Stomach (tissue), 9 donors: ENCODE results near the gene ACIN1. TPM values are rescaled to one million over a fixed set of nuclear protein-coding genes. Genes with fewer than 3 reads are reported as not detected.
A peak's percentile ranks its signal among the peaks of the same experiment; 100 is the strongest.

Source experiments
- DNase-seq, 2 donors: peaks; one replicate each; pipeline versions ENCODE4 v3.0.0 to v3.0.0-alpha.2; 2013 to 2019
- H3K27ac ChIP-seq, 5 donors: fragments of 200-600 bp in 4 of 5; sonication (generic) in 4 of 5; one replicate each; pipeline ENCODE4 v1.5.1; 2013 to 2019; ENCODE audit warnings: mild to moderate bottlenecking in 1 of 5, moderate library complexity in 1 of 5
- H3K27me3 ChIP-seq, 3 donors: fragments of 200-600 bp; sonication (generic); one replicate each; pipeline ENCODE4 v1.5.1; 2017 to 2019; ENCODE audit warnings: mixed run types in 1 of 3
- H3K36me3 ChIP-seq, 4 donors: fragments of 200-600 bp; sonication (generic); 1 replicate in 3 of 4; 2 replicates in 1 of 4; pipeline ENCODE4 v1.5.1; 2016 to 2019
- H3K4me1 ChIP-seq, 4 donors: fragments of 200-600 bp; sonication (generic); one replicate each; pipeline ENCODE4 v1.5.1; 2016 to 2019
- H3K4me3 ChIP-seq, 4 donors: fragments of 200-600 bp; sonication (generic) in 3 of 4; one replicate each; pipeline ENCODE4 v1.5.1; 2016 to 2019; ENCODE audit warnings: mild to moderate bottlenecking in 1 of 4
- H3K9me3 ChIP-seq, 4 donors: fragments of 200-600 bp; sonication (generic); one replicate each; pipeline ENCODE4 v1.5.1; 2016 to 2019
- CTCF ChIP-seq, 7 experiments: fragments of 450-650 bp in 4 of 7; fragments of 200-600 bp in 3 of 7; sonication (generic) in 3 of 7; IDR thresholded peaks; one replicate each; pipeline ENCODE4 v1.5.1; 2016 to 2019; ENCODE audit warnings: antibody characterized with exemption in 7 of 7, control low read depth in 2 of 7, mild to moderate bottlenecking in 1 of 7
- EP300 ChIP-seq: sonication (generic); formaldehyde crosslinking; IDR thresholded peaks from one replicate; pipeline ENCODE4 v1.6.1; 2017; ENCODE audit warnings: antibody characterized with exemption
- POLR2A ChIP-seq, 4 donors: fragments of 450-650 bp; IDR thresholded peaks; one replicate each; pipeline ENCODE4 v1.6.1; 2016; ENCODE audit warnings: antibody characterized with exemption in 4 of 4, control low read depth in 2 of 4, mild to moderate bottlenecking in 1 of 4, moderate library complexity in 1 of 4
- POLR2AphosphoS5 ChIP-seq, 3 donors: sonication (generic); formaldehyde crosslinking; IDR thresholded peaks; one replicate each; pipeline ENCODE4 v1.6.1; 2016; ENCODE audit warnings: antibody characterized with exemption in 3 of 3
- WGBS, 5 donors: extraction: QIAGEN DNeasy Blood & Tissue Kit in 3 of 5; methylation state at CpG; one replicate each; pipeline versions ENCODE4 v1.1.5 to v1.1.7; 2013 to 2018; 5-methylcytosine and 5-hydroxymethylcytosine counted together
- intact Hi-C: fragments of 100-400 bp; cut with DNase I; formaldehyde crosslinking; loops from one replicate; pipeline ENCODE4 v1.15.1; 2023; ENCODE audit warnings: low total_unique reads
- polyA plus RNA-seq, 3 donors: library from polyadenylated mRNA; stranded (reverse); fragments of 200-250 nt; gene quantifications; one replicate each; pipeline ENCODE4 v1.2.3, GENCODE V29; 2013
- total RNA-seq, 5 donors: library from RNA; depleted of rRNA; stranded (reverse); fragments of >200 nt; gene quantifications; one replicate each; pipeline versions ENCODE4 v1.1.0 to v1.2.3, GENCODE V29; 2014 to 2016
- donor health status: healthy with polysubstance abuse.
- donor health status: Bipolar disorder and iron deficiency.
- donor health status: healthy.

Gene ACIN1
- total and polyA plus RNA-seq, 8 donors: 37.1 to 232 (median 117) TPM

GRCh38 chr14:23067847-23068788, 26.8 kb downstream of the ACIN1 start:
- Histone ChIP-seq H3K27ac (peak overlapping the region in 3 of 5 donors; percentile 36 to 89 (median 86)), H3K9me3 (no peaks in the 10 kb centered on the region), H3K36me3 (peaks cover 64 to 77% (median 74%) of the 10 kb centered on the region in 4 donors), H3K4me1 (peaks cover 33 to 62% (median 50%) of the 10 kb centered on the region in 4 donors), H3K27me3 (no peaks in the 10 kb centered on the region), H3K4me3 (peak overlapping the region in 1 of 4 donors; percentile 9)
- WGBS, 5 donors: 73 to 81% (median 81%) methylated on average over 14 of the region's 14 CpGs
- TF ChIP-seq CTCF (IDR thresholded peaks at IDR 0.05): no peak
- TF ChIP-seq POLR2A (IDR thresholded peaks at IDR 0.05): no peak
- TF ChIP-seq POLR2AphosphoS5 (IDR thresholded peaks at IDR 0.05): no peak
- TF ChIP-seq EP300: no peak
- no peak for DNase-seq
- intact Hi-C loops: no loop called here

DNA sequence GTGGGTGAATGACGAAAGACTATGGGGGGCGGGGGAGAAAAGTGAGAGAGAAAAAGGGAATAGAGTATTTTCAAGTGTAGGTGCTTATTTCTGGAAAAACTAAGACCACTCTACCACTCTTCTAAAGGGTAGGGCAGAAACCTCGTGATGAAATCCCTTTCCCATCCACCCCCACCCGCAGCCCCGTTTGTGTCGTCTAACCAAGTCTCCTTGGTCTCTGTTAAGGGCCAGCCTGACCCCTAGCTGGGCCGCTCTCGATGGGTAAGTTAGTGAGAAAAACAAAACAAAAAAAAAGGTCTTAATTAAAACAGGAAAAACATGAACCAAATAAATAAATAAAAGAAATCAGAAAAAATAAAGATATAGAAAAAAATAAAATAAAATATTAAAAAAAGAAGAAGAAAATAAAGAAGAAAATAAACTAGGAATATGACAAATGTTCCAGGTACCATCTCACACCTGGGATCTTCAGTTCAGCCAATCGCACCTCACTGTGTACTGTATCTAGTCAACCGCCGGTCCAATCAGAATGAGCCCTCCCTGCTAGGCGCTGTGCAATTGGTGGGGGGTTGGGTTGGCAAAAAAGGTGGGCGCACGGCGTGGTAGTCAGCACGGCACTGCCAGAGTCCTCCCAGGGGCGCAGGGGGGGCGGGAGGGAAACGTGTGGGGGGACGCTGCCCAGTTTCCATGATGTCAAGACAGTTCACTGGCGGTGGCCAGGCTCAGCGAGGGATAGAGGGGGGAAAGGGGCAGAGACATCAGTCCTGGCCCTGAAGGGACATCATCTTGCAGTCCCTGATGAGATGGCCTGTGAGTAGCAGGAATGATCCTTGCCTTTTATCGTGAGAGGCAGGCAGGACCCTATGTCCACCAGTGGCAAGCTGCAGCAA, 27.8 kb downstream of the ACIN1 start:
- Histone ChIP-seq H3K4me1 (peaks cover 35 to 55% (median 47%) of the 10 kb centered on the region in 4 donors), H3K27me3 (no peaks in the 10 kb centered on the region), H3K4me3 (no peak overlapping the region), H3K9me3 (no peaks in the 10 kb centered on the region), H3K27ac (no peak overlapping the region), H3K36me3 (peaks cover 64 to 77% (median 75%) of the 10 kb centered on the region in 4 donors)
- 85 to 91% (median 89%) methylated on average over 23 of the region's 23 CpGs for WGBS, 5 donors
- intact Hi-C loops: no loop called here
- no peak for TF ChIP-seq EP300
- TF ChIP-seq POLR2A (IDR thresholded peaks at IDR 0.05): no peak
- TF ChIP-seq CTCF (IDR thresholded peaks at IDR 0.05): no peak
- no peak for TF ChIP-seq POLR2AphosphoS5 (IDR thresholded peaks at IDR 0.05)
- no peak for DNase-seq

DNA sequence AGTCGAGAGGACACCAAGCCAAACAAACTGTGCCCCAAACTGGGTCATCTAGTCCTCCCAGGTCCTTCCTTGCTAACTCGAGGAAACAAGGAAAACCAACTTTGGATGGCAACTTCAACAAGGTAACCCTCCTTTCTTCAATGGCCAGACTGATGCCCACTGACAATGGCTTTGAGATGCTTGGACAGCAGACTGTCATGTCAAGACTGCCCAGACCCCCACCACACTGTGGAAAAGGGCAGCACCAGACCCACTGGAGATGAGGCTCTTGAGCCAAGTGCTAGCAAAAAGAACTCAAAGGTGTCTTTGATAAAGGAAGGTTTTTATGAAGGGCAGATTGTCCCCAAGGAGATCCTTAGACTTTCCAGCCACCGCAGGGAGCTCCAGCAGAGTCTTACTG, 28.6 kb downstream of the ACIN1 start:
- Histone ChIP-seq H3K9me3 (no peaks in the 10 kb centered on the region), H3K4me1 (peaks cover 34 to 55% (median 42%) of the 10 kb centered on the region in 4 donors), H3K27ac (no peak overlapping the region), H3K27me3 (no peaks in the 10 kb centered on the region), H3K4me3 (no peak overlapping the region), H3K36me3 (peaks cover 68 to 85% (median 83%) of the 10 kb centered on the region in 4 donors)
- intact Hi-C loops: no loop called here
- no peak for TF ChIP-seq EP300
- TF ChIP-seq POLR2AphosphoS5 (IDR thresholded peaks at IDR 0.05): no peak
- no peak for TF ChIP-seq POLR2A (IDR thresholded peaks at IDR 0.05)
- no peak for TF ChIP-seq CTCF (IDR thresholded peaks at IDR 0.05)
- no peak for DNase-seq
- WGBS, 5 donors: 79 to 91% (median 82%) methylated on average over 3 of the region's 3 CpGs

DNA sequence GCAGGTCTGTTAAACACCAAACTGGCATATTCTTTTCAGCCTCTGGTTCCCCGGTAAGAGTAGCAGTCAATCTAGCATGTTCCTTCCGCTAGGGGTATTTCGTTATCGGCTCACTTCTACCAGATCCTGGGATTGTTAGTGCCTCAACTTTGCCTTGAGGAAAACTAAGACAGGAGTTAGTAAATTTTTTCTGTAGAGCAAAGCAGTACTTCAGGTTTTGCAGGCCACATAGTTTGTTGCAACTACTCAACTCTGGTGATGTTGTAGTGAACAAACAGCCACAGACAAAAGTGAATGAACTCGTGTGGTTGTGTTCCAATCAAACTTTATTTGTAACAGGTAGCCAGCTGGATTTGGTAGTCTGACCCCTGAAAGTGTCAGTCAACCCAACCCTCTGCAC, 31.3 kb downstream of the ACIN1 start:
- no peak for DNase-seq
- intact Hi-C loops: no loop called here

More for the DNA sequence above, 31.3 kb downstream of the ACIN1 start:
- Histone ChIP-seq H3K27me3 (no peaks in the 10 kb centered on the region), H3K27ac (no peak overlapping the region), H3K4me3 (no peak overlapping the region), H3K36me3 (peaks cover 94 to 100% (median 100%) of the 10 kb centered on the region in 4 donors), H3K4me1 (peaks cover 9 to 31% (median 20%) of the 10 kb centered on the region in 4 donors), H3K9me3 (no peaks in the 10 kb centered on the region)
- TF ChIP-seq POLR2AphosphoS5 (IDR thresholded peaks at IDR 0.05) (no peak), CTCF (IDR thresholded peaks at IDR 0.05) (no peak), POLR2A (IDR thresholded peaks at IDR 0.05) (no peak), EP300 (no peak)
- whole genome bisulfite sequencing, 5 donors: 84 to 91% (median 87%) methylated on average over 5 of the region's 5 CpGs
